Sigmoid colon (tissue), 7 donors: ENCODE data around the gene MAP3K21. TPM values are rescaled to one million over a fixed set of nuclear protein-coding genes. Genes with fewer than 3 reads are reported as not detected.

Source experiments
- DNase-seq: peaks from one replicate; pipeline ENCODE4 v3.0.0-alpha.2; 2019
- H3K27ac ChIP-seq, 4 donors: fragments of 200-600 bp; sonication (generic); one replicate each; pipeline ENCODE4 v1.5.1; 2016 to 2019; ENCODE audit warnings: mild to moderate bottlenecking in 1 of 4
- H3K27me3 ChIP-seq, 3 donors: fragments of 200-600 bp; sonication (generic); one replicate each; pipeline ENCODE4 v1.5.1; 2019; ENCODE audit warnings: mild to moderate bottlenecking in 1 of 3
- H3K36me3 ChIP-seq, 4 donors: fragments of 200-600 bp; sonication (generic); one replicate each; pipeline ENCODE4 v1.5.1; 2016 to 2019
- H3K4me1 ChIP-seq, 4 donors: fragments of 200-600 bp; sonication (generic); one replicate each; pipeline ENCODE4 v1.5.1; 2017 to 2019
- H3K4me3 ChIP-seq, 4 donors: fragments of 200-600 bp; sonication (generic); one replicate each; pipeline ENCODE4 v1.5.1; 2017 to 2019; ENCODE audit warnings: mild to moderate bottlenecking in 2 of 4, moderate library complexity in 1 of 4
- H3K9me3 ChIP-seq, 4 donors: fragments of 200-600 bp in 3 of 4; sonication (generic) in 3 of 4; one replicate each; pipeline versions ENCODE4 v1.5.1 to v1.6.1; 2013 to 2019
- EP300 ChIP-seq, 4 donors: sonication (generic); formaldehyde crosslinking; IDR thresholded peaks; one replicate each; pipeline ENCODE4 v1.6.1; 2017; ENCODE audit warnings: antibody characterized with exemption in 4 of 4
- POLR2A ChIP-seq, 2 donors: fragments of 450-650 bp; IDR thresholded peaks; one replicate each; pipeline ENCODE4 v1.6.1; 2016; ENCODE audit warnings: antibody characterized with exemption in 2 of 2, mild to moderate bottlenecking in 2 of 2, moderate library complexity in 2 of 2
- POLR2AphosphoS5 ChIP-seq, 4 donors: sonication (generic); formaldehyde crosslinking; IDR thresholded peaks; one replicate each; pipeline ENCODE4 v1.6.1; 2017; ENCODE audit warnings: antibody characterized with exemption in 4 of 4
- WGBS, 2 donors: extraction: QIAGEN DNeasy Blood & Tissue Kit; methylation state at CpG; one replicate each; pipeline ENCODE4 v1.1.7; 2013; 5-methylcytosine and 5-hydroxymethylcytosine counted together
- intact Hi-C: fragments of 100-400 bp; cut with DNase I; formaldehyde crosslinking; loops from one replicate; pipeline ENCODE4 v1.15.1; 2023
- polyA plus RNA-seq, 3 donors: library from polyadenylated mRNA; stranded (reverse); fragments of 200-250 nt; gene quantifications; one replicate each; pipeline ENCODE4 v1.2.3, GENCODE V29; 2013
- total RNA-seq, 4 donors: library from RNA; depleted of rRNA; stranded (reverse); fragments of >200 nt; gene quantifications; one replicate each; pipeline ENCODE4 v1.1.0, GENCODE V29; 2016
- TF ChIP-seq, protein P1 (sequence below), 4 experiments: fragments of 450-650 bp in 3 of 4; fragments of 200-600 bp in 1 of 4; IDR thresholded peaks; one replicate each; pipeline ENCODE4 v1.5.1; 2016 to 2019; ENCODE audit warnings: antibody characterized with exemption in 4 of 4, mild to moderate bottlenecking in 3 of 4, moderate library complexity in 2 of 4
- donor health status: healthy with polysubstance abuse.
- donor health status: Bipolar disorder and iron deficiency.
- donor health status: healthy.

MAP3K21 gene
- total RNA-seq (under 1 TPM; 0.33 to 0.81 (median 0.63) TPM), polyA plus RNA-seq (1 to 10 TPM; 4.8 to 7.9 (median 5.4) TPM)

DNA sequence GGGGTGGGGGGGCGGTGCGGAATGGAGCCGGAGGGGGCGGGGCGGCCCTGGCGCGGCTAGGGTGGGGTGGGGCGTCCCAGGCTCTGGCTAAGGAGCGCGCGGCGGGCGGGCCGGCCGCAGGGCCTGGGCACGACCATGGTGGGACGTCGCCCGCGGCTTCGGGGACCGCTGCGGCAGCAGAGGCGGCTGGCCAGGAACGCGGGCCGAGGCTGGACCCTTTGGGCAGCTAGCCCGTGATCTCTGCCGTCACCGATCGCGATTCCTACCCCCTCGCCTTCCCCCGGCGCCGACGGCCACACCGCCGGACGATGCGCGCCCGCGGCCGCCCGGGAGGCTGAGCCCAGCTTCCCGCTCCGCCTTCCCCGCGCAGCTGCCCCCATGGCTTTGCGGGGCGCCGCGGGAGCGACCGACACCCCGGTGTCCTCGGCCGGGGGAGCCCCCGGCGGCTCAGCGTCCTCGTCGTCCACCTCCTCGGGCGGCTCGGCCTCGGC, at the start of gene MAP3K21:
MAP3K21 (plus strand) TSS at position 74 of the 491 bp plus-strand sequence; CDS start at position 379, 305 bp downstream.
- Histone ChIP-seq H3K4me1 (peaks cover 0 to 24% (median 19%) of the 10 kb centered on the region in 4 donors), H3K27ac (peak within 1 kb of the TSS in 2 of 4 donors; percentile 19 to 30), H3K9me3 (no peaks in the 10 kb centered on the region), H3K36me3 (no peaks in the 10 kb centered on the region), H3K27me3 (peaks cover 13 to 40% (median 31%) of the 10 kb centered on the region in 3 donors), H3K4me3 (peak within 1 kb of the TSS; percentile 20 to 59 (median 52))
- TF ChIP-seq POLR2AphosphoS5 (IDR thresholded peaks at IDR 0.05): no peak
- TF ChIP-seq, protein P1, sequence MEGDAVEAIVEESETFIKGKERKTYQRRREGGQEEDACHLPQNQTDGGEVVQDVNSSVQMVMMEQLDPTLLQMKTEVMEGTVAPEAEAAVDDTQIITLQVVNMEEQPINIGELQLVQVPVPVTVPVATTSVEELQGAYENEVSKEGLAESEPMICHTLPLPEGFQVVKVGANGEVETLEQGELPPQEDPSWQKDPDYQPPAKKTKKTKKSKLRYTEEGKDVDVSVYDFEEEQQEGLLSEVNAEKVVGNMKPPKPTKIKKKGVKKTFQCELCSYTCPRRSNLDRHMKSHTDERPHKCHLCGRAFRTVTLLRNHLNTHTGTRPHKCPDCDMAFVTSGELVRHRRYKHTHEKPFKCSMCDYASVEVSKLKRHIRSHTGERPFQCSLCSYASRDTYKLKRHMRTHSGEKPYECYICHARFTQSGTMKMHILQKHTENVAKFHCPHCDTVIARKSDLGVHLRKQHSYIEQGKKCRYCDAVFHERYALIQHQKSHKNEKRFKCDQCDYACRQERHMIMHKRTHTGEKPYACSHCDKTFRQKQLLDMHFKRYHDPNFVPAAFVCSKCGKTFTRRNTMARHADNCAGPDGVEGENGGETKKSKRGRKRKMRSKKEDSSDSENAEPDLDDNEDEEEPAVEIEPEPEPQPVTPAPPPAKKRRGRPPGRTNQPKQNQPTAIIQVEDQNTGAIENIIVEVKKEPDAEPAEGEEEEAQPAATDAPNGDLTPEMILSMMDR (IDR thresholded peaks at IDR 0.05): no peak
- no peak for TF ChIP-seq EP300 (IDR thresholded peaks at IDR 0.05)
- no peak for TF ChIP-seq POLR2A (IDR thresholded peaks at IDR 0.05)
- DNase-seq: no peak
- intact Hi-C loops: no loop called here
- whole genome bisulfite sequencing, 2 donors: 0 to 1% methylated on average over 68 of the region's 68 CpGs

GRCh38 chr1:233278631-233279030, 48.9 kb upstream of the MAP3K21 start:
- WGBS, 2 donors: 95 to 100% methylated on average over 1 of the region's 1 CpG
- H3K27ac ChIP-seq: no peak overlapping the region
- no peaks in the 10 kb centered on the region for H3K36me3 ChIP-seq
- TF ChIP-seq POLR2AphosphoS5 (IDR thresholded peaks at IDR 0.05) (no peak), POLR2A (IDR thresholded peaks at IDR 0.05) (no peak), EP300 (IDR thresholded peaks at IDR 0.05) (no peak)
- TF ChIP-seq, protein P1 (IDR thresholded peaks at IDR 0.05): no peak
- H3K4me3 ChIP-seq: no peak overlapping the region
- no peaks in the 10 kb centered on the region for H3K4me1 ChIP-seq
- intact Hi-C loops: no loop called here
- H3K27me3 ChIP-seq: no peaks in the 10 kb centered on the region
- DNase-seq: no peak
- no peaks in the 10 kb centered on the region for H3K9me3 ChIP-seq

DNA sequence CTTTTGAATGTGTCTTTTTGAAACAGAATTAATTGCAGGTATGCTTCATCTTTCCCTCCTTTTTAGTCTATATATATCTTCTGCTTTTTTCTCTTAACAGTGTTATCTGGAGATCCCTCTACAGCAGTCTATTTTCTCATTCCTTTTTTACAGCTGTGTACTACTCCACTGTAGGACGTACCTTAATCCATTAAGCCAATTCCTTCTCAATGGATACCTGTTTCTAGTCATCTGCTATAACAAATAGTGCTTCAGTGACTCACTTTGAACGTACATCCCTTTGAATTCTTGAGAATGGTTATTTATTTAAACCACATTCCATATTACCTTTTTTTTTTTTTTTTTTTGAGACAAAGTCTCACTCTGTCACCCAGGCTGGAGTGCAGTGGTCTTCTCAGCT, 47.6 kb upstream of the MAP3K21 start:
- intact Hi-C loops: no loop called here
- no peak for DNase-seq
- WGBS, 2 donors: 95 to 99% methylated on average over 2 of the region's 2 CpGs

DNA sequence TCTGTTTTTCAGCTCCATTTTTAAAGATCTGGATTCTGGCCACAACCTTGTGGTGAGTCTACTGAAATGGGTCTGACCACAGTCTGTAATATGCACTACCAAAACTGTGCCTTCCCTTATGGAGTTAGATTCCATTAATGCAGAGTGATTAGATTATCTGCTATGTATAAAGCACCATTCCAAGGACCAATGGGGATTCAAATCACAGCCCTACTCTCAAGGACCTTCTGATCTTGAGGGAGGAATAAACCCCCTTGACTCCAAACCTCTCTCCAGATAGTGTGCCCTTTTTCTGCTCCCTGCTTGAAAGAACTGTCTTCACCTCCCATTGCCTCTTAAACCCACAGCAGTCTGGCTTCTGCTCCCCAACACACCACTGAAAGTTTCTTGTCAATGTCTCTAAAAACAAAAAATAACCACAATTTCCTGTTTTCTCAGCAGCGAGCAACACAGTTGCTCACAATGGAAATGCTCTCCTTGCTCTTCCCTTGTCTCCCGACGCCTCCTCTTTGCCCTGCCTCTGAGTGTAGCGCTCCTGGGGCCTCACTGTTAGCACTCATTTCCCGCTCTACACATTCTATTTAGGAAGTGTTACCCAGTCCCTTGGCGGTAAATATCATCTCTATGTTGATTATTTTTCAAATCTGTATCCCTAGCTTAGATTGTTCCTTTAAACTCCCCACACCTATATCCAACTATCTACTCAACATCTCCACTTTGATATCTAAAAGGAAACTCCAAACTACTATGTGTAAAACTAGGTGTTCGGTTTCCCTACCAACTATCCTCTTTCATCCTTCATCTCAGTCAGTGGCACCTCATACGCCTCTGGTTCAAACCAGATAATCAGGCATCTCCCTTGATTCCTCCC, 45.6 kb upstream of the MAP3K21 start:
- H3K9me3 ChIP-seq: no peaks in the 10 kb centered on the region
- H3K4me1 ChIP-seq: no peaks in the 10 kb centered on the region
- intact Hi-C loops: no loop called here
- no peaks in the 10 kb centered on the region for H3K27me3 ChIP-seq
- no peak for DNase-seq
- no peak overlapping the region for H3K27ac ChIP-seq
- H3K36me3 ChIP-seq: no peaks in the 10 kb centered on the region
- no peak overlapping the region for H3K4me3 ChIP-seq
- WGBS, 2 donors: 59 to 86% methylated on average over 8 of the region's 8 CpGs
- TF ChIP-seq EP300 (IDR thresholded peaks at IDR 0.05): no peak
- TF ChIP-seq POLR2AphosphoS5 (IDR thresholded peaks at IDR 0.05): no peak
- TF ChIP-seq POLR2A (IDR thresholded peaks at IDR 0.05): no peak
- TF ChIP-seq, protein P1 (IDR thresholded peaks at IDR 0.05): no peak

More for the DNA sequence above, 47.6 kb upstream of the MAP3K21 start:
- Histone ChIP-seq H3K27ac (no peak overlapping the region), H3K9me3 (no peaks in the 10 kb centered on the region), H3K4me3 (no peak overlapping the region), H3K36me3 (no peaks in the 10 kb centered on the region), H3K4me1 (no peaks in the 10 kb centered on the region), H3K27me3 (no peaks in the 10 kb centered on the region)
- TF ChIP-seq POLR2AphosphoS5 (IDR thresholded peaks at IDR 0.05): no peak
- TF ChIP-seq EP300 (IDR thresholded peaks at IDR 0.05): no peak
- no peak for TF ChIP-seq POLR2A (IDR thresholded peaks at IDR 0.05)
- TF ChIP-seq, protein P1 (IDR thresholded peaks at IDR 0.05): no peak
